ENCODE data around the gene LACTBL1. TPM values are rescaled to one million over a fixed set of nuclear protein-coding genes. Genes with fewer than 3 reads are reported as not detected.

LACTBL1 gene
- total RNA-seq, 1 experiment from 2014 or later, result not detected

GRCh38 chr1:22944346-22945055 lies 28.2 kb downstream of the LACTBL1 start:
- DNase-seq (ENCODE audit: low read depth), result no peak

DNA sequence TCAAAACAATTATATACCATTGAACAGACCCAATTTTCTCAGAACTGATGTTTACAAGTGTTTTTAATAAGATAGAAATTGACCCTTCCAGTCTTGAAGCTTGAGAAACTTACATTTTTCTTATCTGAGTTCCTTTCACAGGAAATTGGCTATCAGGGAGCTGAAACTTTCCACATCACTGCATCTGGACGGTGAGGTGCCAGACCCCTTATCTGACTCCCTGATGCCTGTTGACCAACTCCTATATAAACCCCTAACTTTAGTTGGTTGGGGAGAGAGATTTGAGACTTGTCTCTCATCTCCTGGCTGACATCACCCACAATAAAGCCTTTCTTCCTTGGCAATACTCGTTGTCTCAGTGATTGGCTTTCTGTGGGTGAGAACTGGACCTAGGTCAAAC lies 31.4 kb downstream of the LACTBL1 start:
- no peak for DNase-seq (ENCODE audit: low read depth)

DNA sequence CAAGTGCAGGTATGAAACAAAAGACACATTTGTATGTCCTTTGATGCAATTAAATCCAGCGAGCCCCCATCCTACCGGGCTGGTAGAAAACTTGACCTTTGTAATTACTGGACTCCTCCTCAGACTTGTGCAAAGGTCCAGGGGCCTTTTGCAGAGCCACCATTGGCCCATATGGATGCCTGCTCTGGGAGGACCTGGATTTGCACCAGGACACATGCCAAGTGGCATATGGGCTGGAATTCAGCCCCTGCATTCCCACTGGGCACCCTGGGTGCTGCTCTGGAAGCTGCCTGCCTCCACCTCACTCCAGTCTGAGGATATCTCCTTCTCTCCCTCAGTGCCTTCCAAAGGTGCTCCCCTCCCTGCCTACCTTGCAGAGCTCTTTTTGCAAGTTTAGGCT lies 36.0 kb downstream of the LACTBL1 start:
- DNase-seq (ENCODE audit: low read depth), result no peak

DNA sequence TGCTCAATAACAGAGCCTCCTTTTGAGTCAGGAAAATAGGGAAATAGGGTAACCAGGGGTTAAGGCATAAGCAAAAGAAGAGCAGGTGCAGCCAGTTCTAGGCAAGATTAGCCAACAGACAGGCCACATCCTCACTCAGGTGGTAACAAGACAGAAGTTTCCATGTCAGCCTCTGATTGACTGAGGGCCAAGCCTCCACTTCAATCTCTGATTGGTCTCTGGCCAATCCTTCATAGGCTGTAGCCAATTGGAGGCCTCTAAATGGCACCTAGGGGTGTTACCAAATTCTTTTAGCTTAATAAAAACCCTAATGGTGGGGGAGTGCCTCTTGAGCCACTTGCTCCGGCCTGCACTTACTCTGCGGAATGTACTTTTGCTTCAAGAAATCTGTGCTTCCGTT lies 37.2 kb downstream of the LACTBL1 start:
- DNase-seq (ENCODE audit: low read depth), result no peak

- no peak for DNase-seq (ENCODE audit: low read depth)
These were observed 39.7 kb downstream of the LACTBL1 start for GRCh38 chr1:22932803-22933470.

- peak; percentile 38 for DNase-seq (ENCODE audit: low read depth)
These were observed 42.3 kb downstream of the LACTBL1 start for GRCh38 chr1:22930240-22930912.

GRCh38 chr1:22925111-22925510 lies 47.6 kb downstream of the LACTBL1 start:
- DNase-seq (ENCODE audit: low read depth), result no peak

DNA sequence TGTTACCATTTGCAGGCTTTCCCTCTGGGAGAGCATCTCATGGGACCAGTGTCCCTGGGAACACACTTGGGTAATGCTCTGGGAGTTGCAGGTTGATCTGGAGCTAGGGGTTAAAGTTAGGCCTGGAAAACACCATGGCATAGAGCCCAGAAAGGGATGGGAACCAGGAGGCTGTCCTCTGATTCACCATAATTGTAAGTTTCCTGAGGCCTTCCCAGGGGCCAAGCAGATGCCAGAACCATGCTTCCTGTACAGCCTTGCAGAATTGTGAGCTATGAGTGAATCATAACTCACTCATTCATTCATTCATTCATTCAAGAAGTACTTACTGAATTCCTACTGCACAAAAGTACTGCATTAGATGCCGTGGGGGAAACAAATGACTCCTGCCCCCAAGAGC lies 50.0 kb downstream of the LACTBL1 start:
- peak; percentile 24 for DNase-seq (ENCODE audit: low read depth)

DNA sequence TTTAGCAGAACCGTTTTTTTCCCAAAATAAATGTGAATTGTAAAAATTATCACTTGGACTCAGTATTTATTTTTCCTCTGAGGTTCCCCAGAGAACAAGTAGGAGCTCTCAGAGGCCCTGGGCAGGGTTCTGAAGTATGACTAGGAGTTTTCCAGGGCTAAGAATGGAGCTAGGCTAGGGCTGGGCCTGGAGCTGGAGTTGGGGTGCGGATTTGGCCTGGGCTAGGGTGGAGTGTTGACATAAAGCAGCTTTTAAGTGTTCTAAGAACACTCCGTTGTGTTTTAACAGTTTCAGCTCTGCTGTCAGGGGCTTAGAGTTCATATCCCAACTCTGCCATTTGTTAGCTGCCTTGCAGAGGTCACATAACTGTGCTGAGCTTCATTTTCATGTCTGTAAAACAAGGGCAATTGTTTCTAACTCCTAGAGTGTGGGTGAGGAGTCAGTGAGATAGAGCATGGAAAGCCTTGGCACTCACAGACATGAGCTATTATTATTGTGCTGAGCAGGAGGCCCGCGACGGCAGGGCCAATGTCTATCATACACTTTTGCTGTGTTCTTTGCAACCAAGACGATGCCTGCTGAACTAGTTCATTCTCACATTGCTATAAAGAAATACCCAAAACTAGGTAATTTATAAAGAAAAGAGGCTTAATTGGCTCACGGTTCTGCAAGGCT lies 51.1 kb downstream of the LACTBL1 start:
- no peak for DNase-seq (ENCODE audit: low read depth)

GRCh38 chr1:22920734-22921451 lies 51.8 kb downstream of the LACTBL1 start:
- DNase-seq (ENCODE audit: low read depth), result no peak

DNA sequence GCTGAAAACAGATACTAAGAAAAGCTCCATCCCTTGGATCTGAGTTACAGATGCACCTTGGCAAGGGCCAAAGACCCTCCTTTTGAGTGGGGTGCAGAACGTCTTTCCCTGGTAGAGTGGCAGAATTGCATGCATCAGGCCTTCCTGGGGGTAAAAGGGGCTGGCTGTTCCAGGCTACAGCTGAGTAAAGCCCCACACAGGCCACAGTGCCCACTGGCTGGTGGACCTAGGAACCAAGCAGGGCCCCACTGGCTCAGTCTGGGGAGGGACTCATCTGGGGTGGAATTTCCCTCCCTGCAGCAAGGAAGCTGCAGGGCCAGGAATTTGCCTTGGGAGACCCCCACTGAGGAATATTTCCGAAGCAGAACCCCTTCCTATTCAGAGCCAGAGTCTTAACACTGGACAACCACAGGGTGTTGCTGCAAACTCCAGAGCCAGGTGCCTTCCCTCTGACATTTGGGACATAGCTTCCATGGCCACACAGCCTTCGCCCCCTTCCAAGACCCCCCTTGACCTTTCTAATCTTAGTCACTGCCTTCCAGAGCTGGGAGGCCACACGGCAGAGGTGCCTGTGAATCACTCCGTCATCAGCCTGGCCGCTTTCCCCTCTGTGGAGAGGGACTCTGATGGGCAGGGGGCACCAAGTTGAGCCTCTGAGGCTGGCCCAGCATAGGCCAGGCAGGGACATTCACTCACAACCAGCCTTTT lies 52.5 kb downstream of the LACTBL1 start:
- no peak for DNase-seq (ENCODE audit: low read depth)

DNA sequence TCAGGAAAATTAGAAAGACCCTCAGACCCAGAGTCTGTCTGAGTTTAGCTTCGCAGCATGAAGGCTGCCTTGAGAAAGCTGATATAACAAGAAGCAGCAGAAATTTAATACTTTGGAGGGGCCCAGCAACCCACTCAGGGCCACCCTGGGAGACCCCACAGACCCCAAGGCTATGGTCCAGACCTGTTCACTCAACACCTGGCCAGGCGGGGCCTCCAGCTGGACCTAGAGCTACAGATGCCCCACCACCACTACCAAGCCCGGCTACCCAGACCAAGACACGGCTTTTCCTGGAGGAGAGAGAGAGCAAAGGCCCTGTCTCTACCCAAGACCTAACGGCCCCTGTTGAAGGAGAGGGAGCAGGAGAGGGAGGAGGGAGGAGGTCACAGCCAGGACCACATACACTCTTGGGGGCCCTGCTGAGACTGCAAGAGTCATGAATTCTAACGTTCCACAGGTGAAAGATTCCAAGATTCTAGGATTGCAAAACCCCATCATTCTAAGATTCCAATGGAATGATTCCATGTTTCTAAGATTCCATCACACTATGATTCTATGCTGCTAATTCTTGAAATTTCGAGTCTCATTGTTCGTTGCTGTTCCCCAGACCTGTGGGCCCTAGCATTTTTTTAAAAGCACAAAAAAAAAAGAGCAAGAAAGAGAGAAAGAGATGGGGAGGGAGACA lies 53.2 kb downstream of the LACTBL1 start:
- DNase-seq (ENCODE audit: low read depth), result no peak

GRCh38 chr1:22918644-22919043 lies 54.0 kb downstream of the LACTBL1 start:
- no peak for DNase-seq (ENCODE audit: low read depth)

DNA sequence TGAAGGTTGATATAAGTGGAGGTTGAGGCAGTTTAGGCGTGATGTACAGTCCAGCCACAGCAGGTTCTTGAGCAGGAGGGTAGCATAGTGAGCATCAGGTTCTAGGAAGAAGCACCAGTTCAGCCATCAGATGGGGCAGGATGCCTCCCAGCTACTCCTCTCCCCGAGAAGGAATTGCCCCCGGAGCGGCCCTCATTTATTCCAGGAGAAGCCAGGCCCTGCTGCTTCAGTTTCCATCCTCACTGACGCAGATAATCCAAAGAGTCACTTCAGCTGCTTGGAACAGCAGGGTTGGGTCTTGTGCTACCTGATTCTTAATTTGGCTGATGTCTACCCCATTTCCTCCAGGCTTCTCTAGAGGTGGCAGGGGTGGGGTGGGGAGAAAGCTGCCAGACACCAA lies 54.7 kb downstream of the LACTBL1 start:
- no peak for DNase-seq (ENCODE audit: low read depth)

GRCh38 chr1:22916471-22916820 lies 56.2 kb downstream of the LACTBL1 start:
- no peak for DNase-seq (ENCODE audit: low read depth)

- no peak for DNase-seq (ENCODE audit: low read depth)
These were observed 56.7 kb downstream of the LACTBL1 start for GRCh38 chr1:22915816-22916470.

- no peak for DNase-seq (ENCODE audit: low read depth)
These were observed 57.4 kb downstream of the LACTBL1 start for GRCh38 chr1:22915231-22915630.

GRCh38 chr1:22914633-22915217 lies 57.9 kb downstream of the LACTBL1 start:
- no peak for DNase-seq (ENCODE audit: low read depth)

- no peak for DNase-seq (ENCODE audit: low read depth)
These were observed 58.5 kb downstream of the LACTBL1 start for GRCh38 chr1:22914156-22914555.

All from M059J (cell line).